ENCODE results near the gene WDR1. TPM values are rescaled to one million over a fixed set of nuclear protein-coding genes. Genes with fewer than 3 reads are reported as not detected.

WDR1 gene
- total RNA-seq, 2 experiments from 2014 or later = 308 to 354 TPM

DNA sequence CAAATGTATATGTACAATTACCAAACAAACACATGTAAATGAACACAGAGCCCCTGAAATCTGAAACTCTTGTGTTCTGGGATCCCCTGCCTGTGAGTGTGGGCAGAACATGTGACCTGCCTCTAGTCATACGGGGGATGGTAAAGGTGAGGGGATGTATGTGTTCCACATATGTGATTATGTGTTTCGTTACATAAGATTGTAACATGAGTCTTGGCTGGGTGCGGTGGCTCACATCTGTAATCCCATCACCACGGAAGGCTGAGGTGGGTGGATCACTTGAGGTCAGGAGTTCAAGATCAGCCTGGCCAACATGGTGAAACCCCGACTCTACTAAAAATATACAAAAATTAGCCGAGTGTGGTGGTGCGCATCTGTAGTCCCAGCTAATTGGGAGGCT lies 58.2 kb downstream of the WDR1 start:
- intact Hi-C loops (cut with DNase I, micrococcal nuclease) = no loop called here
- ChIA-PET CTCF (no interaction called here), POLR2A (interaction anchor here (0.8 kb wide), 1 partner anchor 101 kb away, joined by 11 read pairs; no protein-coding TSS in a partner anchor)
- Mint-ChIP-seq H3K36me3 (ENCODE audit: low read depth) (peaks cover 40% of the 10 kb centered on the region), H3K4me1 (no peaks in the 10 kb centered on the region), H3K4me3 (no peak overlapping the region), H3K9me3 (ENCODE audit: low read depth) (no peaks in the 10 kb centered on the region), H3K27ac (no peak overlapping the region), H3K27me3 (no peaks in the 10 kb centered on the region)
- ATAC-seq (no peak), DNase-seq (no peak)

GRCh38 chr4:10057023-10057395 lies 59.6 kb downstream of the WDR1 start:
- POLR2A ChIA-PET = no interaction called here
- intact Hi-C loops (cut with DNase I, micrococcal nuclease) = no loop called here
- Mint-ChIP-seq H3K36me3 (ENCODE audit: low read depth) (peaks cover 34% of the 10 kb centered on the region), H3K27ac (no peak overlapping the region), H3K27me3 (no peaks in the 10 kb centered on the region), H3K9me3 (ENCODE audit: low read depth) (no peaks in the 10 kb centered on the region), H3K4me3 (no peak overlapping the region), H3K4me1 (no peaks in the 10 kb centered on the region)
- CTCF ChIA-PET = no interaction called here
- no peak for ATAC-seq
- DNase-seq = no peak

DNA sequence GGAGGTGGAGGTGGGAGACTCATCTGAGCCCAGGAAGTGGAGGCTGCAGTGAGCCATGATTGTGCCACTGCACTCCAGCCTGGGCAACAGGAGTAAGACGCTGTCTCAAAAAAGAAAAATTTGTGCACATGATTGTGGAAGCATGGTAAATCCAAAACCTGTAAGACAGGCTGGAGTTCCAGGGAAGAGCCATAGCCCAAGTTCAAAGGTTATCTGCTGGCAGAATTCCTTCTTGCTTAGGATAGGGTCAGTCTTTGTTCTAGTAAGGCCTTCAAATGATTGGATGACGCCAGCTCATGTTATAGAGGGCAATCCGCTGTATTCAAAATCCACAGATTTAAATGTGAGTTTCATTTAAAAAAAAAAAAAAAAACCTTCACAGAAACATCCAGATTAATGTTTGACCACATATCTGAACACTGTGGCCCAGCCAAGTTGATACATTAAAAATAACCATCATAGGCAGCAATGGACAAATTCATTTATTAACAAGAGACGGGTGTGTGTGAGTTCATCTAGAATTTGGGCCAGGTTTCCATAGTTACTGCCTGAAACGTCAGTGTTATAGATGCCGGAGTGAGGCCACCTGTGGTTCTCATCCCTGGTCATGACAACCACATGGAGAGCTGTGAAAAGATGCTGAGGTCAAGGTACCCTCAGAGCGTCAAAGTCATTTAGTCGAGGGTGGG lies 60.1 kb downstream of the WDR1 start:
- CTCF ChIA-PET = no interaction called here
- DNase-seq = no peak
- Mint-ChIP-seq H3K36me3 (ENCODE audit: low read depth) (peaks cover 34% of the 10 kb centered on the region), H3K4me1 (no peaks in the 10 kb centered on the region), H3K27me3 (no peaks in the 10 kb centered on the region), H3K9me3 (ENCODE audit: low read depth) (no peaks in the 10 kb centered on the region), H3K27ac (no peak overlapping the region), H3K4me3 (no peak overlapping the region)
- POLR2A ChIA-PET = no interaction called here
- intact Hi-C loops (cut with DNase I, micrococcal nuclease) = no loop called here
- ATAC-seq = no peak

DNA sequence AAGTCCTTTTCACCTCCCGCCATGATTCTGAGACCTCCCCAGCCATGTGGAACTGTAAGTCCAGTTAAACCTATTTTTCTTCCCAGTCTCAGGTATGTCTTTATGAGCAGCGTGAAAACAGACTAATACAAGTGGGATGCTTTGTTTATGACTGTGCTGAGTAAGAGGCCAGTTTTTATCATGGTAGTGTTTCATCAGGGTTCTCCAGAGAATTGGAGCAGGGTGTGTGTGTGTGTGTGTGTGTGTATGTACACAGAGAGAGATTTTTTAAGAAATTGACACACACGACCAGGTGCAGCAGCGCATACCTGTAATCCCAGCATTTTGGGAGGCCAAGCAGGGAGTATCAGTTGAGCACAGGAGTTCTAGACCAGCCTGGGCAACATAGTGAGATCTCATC lies 60.7 kb downstream of the WDR1 start:
- no peaks in the 10 kb centered on the region for H3K9me3 Mint-ChIP-seq (ENCODE audit: low read depth)
- no peaks in the 10 kb centered on the region for H3K4me1 Mint-ChIP-seq
- no peak overlapping the region for H3K4me3 Mint-ChIP-seq
- no peaks in the 10 kb centered on the region for H3K27me3 Mint-ChIP-seq
- intact Hi-C loops (cut with DNase I, micrococcal nuclease) = no loop called here
- no peak overlapping the region for H3K27ac Mint-ChIP-seq
- CTCF ChIA-PET = no interaction called here
- POLR2A ChIA-PET = no interaction called here
- no peak for ATAC-seq
- no peak for DNase-seq
- peaks cover 34% of the 10 kb centered on the region for H3K36me3 Mint-ChIP-seq (ENCODE audit: low read depth)

GRCh38 chr4:10054571-10055041 lies 62.0 kb downstream of the WDR1 start:
- no peak overlapping the region for H3K27ac Mint-ChIP-seq
- intact Hi-C loops (cut with DNase I, micrococcal nuclease) = no loop called here

GRCh38 chr4:10053635-10054453 lies 62.8 kb downstream of the WDR1 start:
- H3K9me3 Mint-ChIP-seq (ENCODE audit: low read depth) = no peaks in the 10 kb centered on the region
- ChIA-PET POLR2A (no interaction called here), CTCF (no interaction called here)
- ATAC-seq (no peak), DNase-seq (no peak)
- peaks cover 24% of the 10 kb centered on the region for H3K36me3 Mint-ChIP-seq (ENCODE audit: low read depth)
- H3K4me1 Mint-ChIP-seq = no peaks in the 10 kb centered on the region
- intact Hi-C loops (cut with DNase I, micrococcal nuclease) = no loop called here
- H3K4me3 Mint-ChIP-seq = no peak overlapping the region
- H3K27me3 Mint-ChIP-seq = no peaks in the 10 kb centered on the region
- no peak overlapping the region for H3K27ac Mint-ChIP-seq

More at GRCh38 chr4:10054571-10055041, 62.0 kb downstream of the WDR1 start:
- CTCF ChIA-PET = no interaction called here
- ATAC-seq (no peak), DNase-seq (no peak)
- peaks cover 29% of the 10 kb centered on the region for H3K36me3 Mint-ChIP-seq (ENCODE audit: low read depth)
- no peaks in the 10 kb centered on the region for H3K27me3 Mint-ChIP-seq
- no peaks in the 10 kb centered on the region for H3K4me1 Mint-ChIP-seq
- H3K9me3 Mint-ChIP-seq (ENCODE audit: low read depth) = no peaks in the 10 kb centered on the region
- POLR2A ChIA-PET = interaction anchor here (0.6 kb wide), 1 partner anchor 12 kb away, joined by 6 read pairs; no protein-coding TSS in a partner anchor
- no peak overlapping the region for H3K4me3 Mint-ChIP-seq

GRCh38 chr4:10051517-10052135 lies 65.0 kb downstream of the WDR1 start:
- H3K4me1 Mint-ChIP-seq = no peaks in the 10 kb centered on the region
- H3K27ac Mint-ChIP-seq = no peak overlapping the region
- H3K4me3 Mint-ChIP-seq = no peak overlapping the region
- H3K9me3 Mint-ChIP-seq (ENCODE audit: low read depth) = no peaks in the 10 kb centered on the region
- ATAC-seq = no peak
- H3K27me3 Mint-ChIP-seq = no peaks in the 10 kb centered on the region
- H3K36me3 Mint-ChIP-seq (ENCODE audit: low read depth) = peaks cover 8% of the 10 kb centered on the region
- no peak for DNase-seq
- CTCF ChIA-PET = no interaction called here
- intact Hi-C loops (cut with DNase I, micrococcal nuclease) = no loop called here
- POLR2A ChIA-PET = no interaction called here

GRCh38 chr4:10050721-10051120 lies 65.9 kb downstream of the WDR1 start:
- Mint-ChIP-seq H3K4me3 (no peak overlapping the region), H3K4me1 (no peaks in the 10 kb centered on the region), H3K27ac (no peak overlapping the region), H3K27me3 (no peaks in the 10 kb centered on the region), H3K9me3 (ENCODE audit: low read depth) (no peaks in the 10 kb centered on the region), H3K36me3 (ENCODE audit: low read depth) (peaks cover 2% of the 10 kb centered on the region)
- POLR2A ChIA-PET = interaction anchor here (0.6 kb wide), 1 partner anchor 25 kb away, joined by 6 read pairs; no protein-coding TSS in a partner anchor
- no peak for ATAC-seq
- no peak for DNase-seq
- intact Hi-C loops (cut with DNase I, micrococcal nuclease) = no loop called here
- CTCF ChIA-PET = no interaction called here

DNA sequence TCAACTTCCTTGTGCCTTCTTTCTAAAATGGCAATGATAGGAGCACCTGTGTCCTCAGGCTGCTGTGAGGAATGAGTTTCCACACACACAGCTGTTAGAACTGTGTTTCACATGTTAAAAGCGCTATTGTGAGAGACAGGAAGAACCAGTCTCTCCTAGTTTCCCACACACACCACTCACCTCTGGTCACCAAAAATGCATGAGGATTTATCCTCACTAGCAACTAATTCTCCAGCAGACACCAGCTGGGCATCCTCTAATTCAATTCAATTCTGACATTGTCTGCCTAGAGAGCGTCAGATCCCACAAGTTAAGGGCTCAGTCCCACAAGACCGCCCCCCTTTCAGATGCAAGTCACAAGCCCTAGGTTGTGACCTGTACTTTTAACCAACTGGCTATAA lies 66.3 kb downstream of the WDR1 start:
- Mint-ChIP-seq H3K4me1 (no peaks in the 10 kb centered on the region), H3K4me3 (no peak overlapping the region), H3K9me3 (ENCODE audit: low read depth) (no peaks in the 10 kb centered on the region), H3K27me3 (no peaks in the 10 kb centered on the region), H3K27ac (no peak overlapping the region), H3K36me3 (ENCODE audit: low read depth) (no peaks in the 10 kb centered on the region)
- ATAC-seq (no peak), DNase-seq (no peak)
- CTCF ChIA-PET = no interaction called here
- POLR2A ChIA-PET = no interaction called here
- intact Hi-C loops (cut with DNase I, micrococcal nuclease) = no loop called here

DNA sequence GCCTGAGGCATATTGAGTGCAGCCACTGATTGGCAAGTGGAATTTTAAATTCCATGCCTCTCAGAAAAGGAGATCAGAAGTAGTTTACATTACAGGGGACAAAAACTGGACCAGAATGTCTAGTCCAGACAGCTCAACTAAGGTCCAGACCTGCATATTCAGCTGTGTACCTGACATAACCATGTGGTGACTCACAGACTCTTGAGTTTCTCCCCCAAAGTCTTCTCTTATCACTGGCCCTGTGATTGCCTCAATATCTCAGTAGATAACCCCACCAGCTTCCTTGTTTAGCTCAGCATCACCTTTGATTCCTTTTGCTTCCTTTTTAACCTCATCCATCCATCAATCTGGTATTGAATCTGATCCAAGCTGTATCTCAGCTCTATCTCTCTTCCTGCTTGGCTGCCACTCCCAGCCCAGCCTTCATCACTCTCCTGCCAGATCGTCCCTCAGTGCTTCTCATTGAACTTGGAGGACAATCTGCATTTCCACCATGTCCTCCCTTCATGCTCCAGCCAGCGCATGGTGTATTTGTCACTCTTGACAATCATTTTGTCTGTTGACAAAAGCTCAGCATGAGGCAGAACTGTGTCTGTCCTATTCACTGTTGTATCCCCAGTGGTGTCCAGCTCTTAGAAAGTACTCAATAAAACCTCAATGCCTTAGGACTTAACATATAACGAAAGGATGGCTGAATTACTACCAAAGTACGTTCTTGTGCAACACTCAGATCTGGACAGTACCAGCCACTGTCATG lies 67.5 kb downstream of the WDR1 start:
- intact Hi-C loops (cut with DNase I, micrococcal nuclease) = no loop called here
- Mint-ChIP-seq H3K4me3 (no peak overlapping the region), H3K4me1 (no peaks in the 10 kb centered on the region), H3K9me3 (ENCODE audit: low read depth) (no peaks in the 10 kb centered on the region), H3K36me3 (ENCODE audit: low read depth) (no peaks in the 10 kb centered on the region), H3K27me3 (no peaks in the 10 kb centered on the region), H3K27ac (no peak overlapping the region)
- ChIA-PET POLR2A (no interaction called here), CTCF (no interaction called here)
- no peak for DNase-seq
- no peak for ATAC-seq

DNA sequence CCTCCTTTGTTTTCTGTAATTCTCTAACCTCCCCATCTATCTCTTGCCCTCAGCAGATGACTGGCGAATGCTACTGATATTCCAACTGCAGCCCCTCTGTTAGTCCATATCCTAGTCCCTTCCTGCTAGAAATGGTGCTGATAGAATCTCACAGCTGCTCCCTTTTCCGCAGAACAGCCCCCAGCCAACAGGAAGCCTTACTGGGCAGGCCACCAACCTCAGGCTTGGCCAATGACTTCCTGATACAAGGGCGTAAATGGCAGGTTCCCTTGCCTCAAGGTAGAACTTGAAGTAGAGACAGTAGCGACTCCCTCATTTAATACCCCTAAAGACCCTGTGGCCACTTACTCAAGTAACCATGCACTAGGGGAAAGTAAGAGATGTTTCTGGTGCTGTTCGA lies 68.6 kb downstream of the WDR1 start:
- POLR2A ChIA-PET = no interaction called here
- Mint-ChIP-seq H3K4me3 (no peak overlapping the region), H3K4me1 (no peaks in the 10 kb centered on the region), H3K27me3 (no peaks in the 10 kb centered on the region), H3K27ac (no peak overlapping the region), H3K36me3 (ENCODE audit: low read depth) (peaks cover 3% of the 10 kb centered on the region), H3K9me3 (ENCODE audit: low read depth) (peaks cover 5% of the 10 kb centered on the region)
- intact Hi-C loops (cut with DNase I, micrococcal nuclease) = no loop called here
- no peak for ATAC-seq
- CTCF ChIA-PET = no interaction called here
- DNase-seq = no peak

Measured in activated CD4-positive, alpha-beta T cell treated with anti-CD3 and anti-CD28 coated beads for 36 hours (primary cell).